K562 (cell line): Measurements from ENCODE around the gene FGGY.
"Not testable (repeated sequence)": the region's sequence is repeated elsewhere in the genome, so short reads cannot be mapped to it uniquely, and the experiment has no call there.

Experiments used
- CTCF ChIP-seq, 3 experiments: IDR thresholded peaks in 2 of 3; conservative IDR thresholded peaks in 1 of 3; 2 replicates each; pipeline ENCODE4 v1.5.1; 2011 to 2012; ENCODE audit warnings: low read length in 3 of 3, mild to moderate bottlenecking in 3 of 3, control low read depth in 2 of 3, improper control_type of control experiment in 1 of 3, inconsistent platforms in 1 of 3, low read depth in 1 of 3, mixed read lengths in 1 of 3, moderate library complexity in 1 of 3; ENCODE audit not compliant: insufficient read depth in 2 of 3
- HNRNPUL1 ChIP-seq: fragments of 200-400 bp; formaldehyde crosslinking; IDR thresholded peaks from 2 replicates; pipeline ENCODE4 v1.6.1; 2017; ENCODE audit warnings: low read length
- PHF8 ChIP-seq: fragments of 200-600 bp; sonication (generic); IDR thresholded peaks from 2 replicates; pipeline ENCODE4 v1.6.1; 2012; ENCODE audit warnings: mixed run types, mild to moderate bottlenecking, inconsistent platforms, low read length, moderate library complexity, borderline replicate concordance
- REST ChIP-seq, 2 experiments: fragments of 450-650 bp; formaldehyde crosslinking in 1 of 2; IDR thresholded peaks; 2 replicates each; pipeline versions ENCODE4 v1.4.0 to v1.6.1; 2014 to 2020; ENCODE audit warnings: mild to moderate bottlenecking in 2 of 2, borderline replicate concordance in 1 of 2, low read depth in 1 of 2
- ZNF707 ChIP-seq: fragments of 250-450 bp; sonication (Bioruptor Pico); conservative IDR thresholded peaks from 2 replicates; pipeline ENCODE4 v1.8.0; 2022; ENCODE audit warnings: inconsistent platforms, mild to moderate bottlenecking, moderate library complexity

GRCh38 chr1:59710920-59711319, 414.0 kb downstream of the FGGY start:
- not testable (repeated sequence) for TF ChIP-seq ZNF707 (CRISPR knock-in tag); REST (IDR thresholded peaks at IDR 0.05; ENCODE audit: borderline replicate concordance); REST (CRISPR knock-in tag; IDR thresholded peaks at IDR 0.05; ENCODE audit: low read depth); CTCF (IDR thresholded peaks at IDR 0.05 in 2 of 3, conservative IDR thresholded peaks at IDR 0.05 in 1 of 3; ENCODE audit: insufficient read depth in 2 of 3, low read depth in 1 of 3, low read length in 3 of 3); HNRNPUL1; PHF8
